Omental fat pad (tissue), 4 donors: ENCODE measurements around the gene PLIN4. TPM values are rescaled to one million over a fixed set of nuclear protein-coding genes. Genes with fewer than 3 reads are reported as not detected.

Experiments
- ATAC-seq: fragments of 150-250 bp; one replicate; pipeline ENCODE4 v1.9.1; 2016; ENCODE audit warnings: mild to moderate bottlenecking, moderate library complexity; ENCODE audit not compliant: low FRiP score
- DNase-seq: peaks from one replicate; pipeline ENCODE4 v3.0.0-alpha.2; 2019; ENCODE audit warnings: low spot score
- total RNA-seq, 4 donors: library from RNA; depleted of rRNA; stranded (reverse); fragments of >200 nt; gene quantifications; one replicate each; pipeline ENCODE4 v1.1.0, GENCODE V29; 2016
- TF ChIP-seq, protein P1 (sequence below), 3 donors: fragments of 450-650 bp; IDR thresholded peaks; one replicate each; pipeline ENCODE4 v1.5.1; 2016 to 2017; ENCODE audit warnings: antibody characterized with exemption in 3 of 3, mild to moderate bottlenecking in 3 of 3, moderate library complexity in 2 of 3

PLIN4 gene
- total RNA-seq, 4 donors from 2014 or later = 183 to 2,054 (median 453) TPM

DNA sequence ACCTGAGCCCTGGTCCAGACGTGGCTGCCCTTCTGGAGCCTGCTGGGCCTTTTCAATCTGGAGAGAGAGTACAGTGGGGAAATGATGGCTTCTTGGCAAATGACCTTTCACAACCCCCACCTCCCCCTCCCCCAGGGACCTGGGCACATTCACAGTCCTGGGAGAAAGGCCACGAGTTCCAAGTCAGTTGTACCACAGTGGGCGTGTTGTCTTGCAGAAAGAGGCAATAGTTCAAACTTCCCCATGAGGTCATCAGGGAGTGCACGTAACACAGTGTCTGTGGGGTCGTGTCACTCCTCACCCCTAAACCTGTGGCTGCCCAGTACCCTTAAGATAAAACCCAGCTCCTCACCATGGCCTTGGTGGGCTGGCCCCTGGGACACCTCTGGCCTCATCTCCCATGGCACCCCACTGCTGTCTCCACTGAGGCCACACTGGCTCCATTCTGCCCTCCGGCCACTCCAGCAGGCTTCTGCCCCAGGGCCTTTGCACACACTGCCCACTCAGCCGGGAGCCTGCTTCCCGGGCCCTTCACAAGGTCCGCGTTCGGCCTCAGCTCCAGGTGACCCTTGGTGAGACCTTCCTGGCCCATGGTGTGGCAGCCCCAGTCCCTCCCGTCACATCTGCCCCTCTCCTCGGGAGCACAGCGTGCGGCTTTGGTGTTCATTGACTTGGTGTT, 13.3 kb downstream of the PLIN4 start:
- DNase-seq = no peak
- TF ChIP-seq, protein P1, sequence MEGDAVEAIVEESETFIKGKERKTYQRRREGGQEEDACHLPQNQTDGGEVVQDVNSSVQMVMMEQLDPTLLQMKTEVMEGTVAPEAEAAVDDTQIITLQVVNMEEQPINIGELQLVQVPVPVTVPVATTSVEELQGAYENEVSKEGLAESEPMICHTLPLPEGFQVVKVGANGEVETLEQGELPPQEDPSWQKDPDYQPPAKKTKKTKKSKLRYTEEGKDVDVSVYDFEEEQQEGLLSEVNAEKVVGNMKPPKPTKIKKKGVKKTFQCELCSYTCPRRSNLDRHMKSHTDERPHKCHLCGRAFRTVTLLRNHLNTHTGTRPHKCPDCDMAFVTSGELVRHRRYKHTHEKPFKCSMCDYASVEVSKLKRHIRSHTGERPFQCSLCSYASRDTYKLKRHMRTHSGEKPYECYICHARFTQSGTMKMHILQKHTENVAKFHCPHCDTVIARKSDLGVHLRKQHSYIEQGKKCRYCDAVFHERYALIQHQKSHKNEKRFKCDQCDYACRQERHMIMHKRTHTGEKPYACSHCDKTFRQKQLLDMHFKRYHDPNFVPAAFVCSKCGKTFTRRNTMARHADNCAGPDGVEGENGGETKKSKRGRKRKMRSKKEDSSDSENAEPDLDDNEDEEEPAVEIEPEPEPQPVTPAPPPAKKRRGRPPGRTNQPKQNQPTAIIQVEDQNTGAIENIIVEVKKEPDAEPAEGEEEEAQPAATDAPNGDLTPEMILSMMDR (IDR thresholded peaks at IDR 0.05) = no peak
- ATAC-seq = no peak

DNA sequence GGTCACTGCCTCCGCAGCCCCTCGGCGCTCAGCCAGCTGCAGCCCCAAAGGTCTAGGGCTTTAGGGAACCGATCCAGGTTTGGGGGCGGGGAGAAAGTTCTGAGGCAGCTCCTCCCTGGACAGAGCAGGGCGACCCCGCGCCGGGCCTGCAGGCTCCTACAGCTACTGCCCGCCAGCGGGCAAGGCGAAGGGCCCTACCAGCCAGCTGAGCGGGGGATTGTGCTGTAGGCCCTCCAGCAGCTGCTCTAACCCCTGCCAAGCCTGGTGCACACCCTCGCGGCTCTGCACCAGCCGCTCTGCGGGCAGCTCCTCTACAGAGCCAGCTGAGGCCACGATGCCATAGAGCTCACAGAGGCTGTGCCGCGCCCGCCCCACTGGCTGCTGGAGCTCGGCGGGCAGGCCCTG, 14.0 kb downstream of the PLIN4 start:
- DNase-seq (no peak), ATAC-seq (no peak)
- TF ChIP-seq, protein P1 (IDR thresholded peaks at IDR 0.05) = no peak

DNA sequence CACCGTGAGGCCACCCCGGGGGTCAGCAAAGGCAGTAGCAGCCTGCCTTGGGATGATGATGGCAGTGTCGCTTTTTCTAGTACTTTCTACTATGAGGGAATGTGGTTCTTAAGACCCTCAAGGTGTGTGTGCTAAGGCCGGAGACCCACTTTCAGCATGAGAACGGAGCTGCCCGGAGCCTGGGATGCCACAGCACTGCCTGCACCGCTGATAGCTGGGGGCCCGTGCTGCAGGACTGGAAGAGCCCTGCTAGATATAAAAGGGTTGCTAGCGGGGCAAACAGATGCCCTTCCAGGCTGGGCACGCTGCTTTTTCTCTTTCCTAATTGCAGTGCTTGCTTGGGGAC, 14.5 kb downstream of the PLIN4 start:
- TF ChIP-seq, protein P1 (IDR thresholded peaks at IDR 0.05) = no peak
- DNase-seq = no peak
- no peak for ATAC-seq

DNA sequence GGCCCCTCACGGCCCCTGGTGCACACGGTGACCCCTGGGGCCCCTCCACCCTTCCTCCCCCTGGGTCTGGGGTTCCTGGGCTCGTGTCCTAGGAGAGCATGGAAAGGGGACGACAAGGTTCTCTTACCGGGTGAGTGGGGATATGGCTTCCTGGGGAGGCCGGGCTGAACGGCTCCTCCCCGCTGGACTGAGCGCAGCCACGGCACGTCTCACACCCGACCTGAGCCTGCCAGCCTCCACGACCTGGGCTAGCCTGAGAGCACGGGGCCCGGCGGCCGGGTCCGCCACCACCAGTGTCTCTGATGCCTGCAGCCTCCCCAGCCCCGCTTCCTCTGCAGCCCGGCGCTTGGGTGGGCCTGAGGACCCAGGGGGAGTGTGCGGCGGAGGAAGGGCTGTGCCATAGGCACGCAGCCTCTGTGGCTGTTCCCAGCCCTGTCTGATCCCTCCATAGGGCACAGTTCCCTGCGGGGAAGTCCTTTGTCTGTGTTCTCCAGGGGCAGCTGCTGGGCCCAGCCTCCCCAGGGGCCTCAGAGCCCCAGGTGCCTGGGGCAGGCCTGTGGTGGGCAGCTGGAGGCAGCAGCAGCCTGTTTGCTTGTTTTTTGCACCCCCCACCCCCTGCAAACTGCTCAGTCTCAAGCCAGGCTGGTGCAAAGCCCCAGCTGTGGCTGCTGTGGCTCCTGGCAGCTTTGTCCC, 15.0 kb downstream of the PLIN4 start:
- DNase-seq (no peak), ATAC-seq (no peak)
- TF ChIP-seq, protein P1 (IDR thresholded peaks at IDR 0.05) = no peak

DNA sequence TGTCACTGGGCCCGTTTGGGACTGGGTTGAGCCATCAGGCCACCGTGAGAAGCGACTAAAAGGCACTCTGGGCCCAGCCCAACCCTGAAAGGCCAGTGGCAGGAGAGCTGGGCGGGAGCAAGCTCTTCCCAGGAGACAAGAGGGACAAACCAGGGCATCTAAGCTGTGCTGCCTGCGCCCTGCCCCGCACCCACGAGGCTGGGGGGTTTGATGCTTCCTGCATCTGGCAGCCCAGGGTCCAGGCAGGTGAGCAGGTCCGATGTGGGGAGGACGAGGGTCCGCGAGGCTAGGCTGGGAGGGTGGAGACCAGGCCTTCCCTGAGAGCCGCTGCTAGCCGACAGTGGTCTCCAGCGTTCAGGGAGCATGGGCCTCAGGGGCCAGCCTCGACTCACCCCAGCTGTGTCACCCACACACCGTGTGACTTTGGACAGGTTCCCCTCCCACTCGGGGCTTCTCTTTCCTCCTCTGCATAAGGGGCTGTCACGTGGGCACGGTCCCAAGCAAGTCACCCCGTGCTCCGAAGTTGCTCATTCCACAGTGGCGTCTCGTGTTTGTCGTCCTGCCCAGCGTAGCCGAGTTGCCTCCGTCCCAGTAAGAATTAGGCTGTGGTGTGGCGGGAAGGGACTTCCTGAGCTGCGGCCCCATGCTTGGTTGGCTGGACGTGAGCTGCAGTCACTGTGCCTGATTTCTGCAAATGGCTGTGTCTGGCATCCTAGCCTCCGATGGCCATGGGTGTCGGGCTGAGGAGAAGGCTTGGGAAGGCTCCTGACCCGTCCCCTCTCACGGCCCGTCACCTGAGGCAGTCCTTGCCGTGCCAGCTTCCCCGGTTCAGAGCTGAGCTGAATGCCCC, 15.8 kb downstream of the PLIN4 start:
- TF ChIP-seq, protein P1 (IDR thresholded peaks at IDR 0.05) = no peak
- DNase-seq (no peak), ATAC-seq (no peak)

DNA sequence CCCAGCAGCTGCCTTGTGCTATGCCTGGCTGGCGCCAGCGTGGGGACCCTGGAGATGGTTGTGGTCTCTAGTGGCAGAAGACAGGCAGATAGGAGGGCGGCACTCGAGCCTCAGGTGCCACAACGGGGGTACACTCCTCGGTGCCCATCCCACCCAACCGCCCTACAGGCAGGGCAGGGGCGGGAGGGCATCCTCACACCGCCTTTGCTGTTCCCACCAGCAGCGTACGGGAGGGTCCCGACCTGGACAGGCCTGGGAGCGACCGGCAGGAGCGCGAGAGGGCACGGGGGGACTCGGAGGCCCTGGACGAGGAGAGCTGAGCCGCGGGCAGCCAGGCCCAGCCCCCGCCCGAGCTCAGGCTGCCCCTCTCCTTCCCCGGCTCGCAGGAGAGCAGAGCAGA, 16.6 kb downstream of the PLIN4 start:
- TF ChIP-seq, protein P1 (IDR thresholded peaks at IDR 0.05) = no peak
- no peak for DNase-seq
- ATAC-seq = no peak
